GM18519 (cell line): ENCODE measurements around the gene SEMA6A.

ENCODE experiments used
- ATAC-seq: cut with Tn5 transposase; IDR thresholded peaks from one replicate; pipeline ENCODE4 v1.9.1; 2021; ENCODE audit warnings: mild to moderate bottlenecking, moderate library complexity; ENCODE audit not compliant: unreplicated experiment, low FRiP score

SEMA6A gene

DNA sequence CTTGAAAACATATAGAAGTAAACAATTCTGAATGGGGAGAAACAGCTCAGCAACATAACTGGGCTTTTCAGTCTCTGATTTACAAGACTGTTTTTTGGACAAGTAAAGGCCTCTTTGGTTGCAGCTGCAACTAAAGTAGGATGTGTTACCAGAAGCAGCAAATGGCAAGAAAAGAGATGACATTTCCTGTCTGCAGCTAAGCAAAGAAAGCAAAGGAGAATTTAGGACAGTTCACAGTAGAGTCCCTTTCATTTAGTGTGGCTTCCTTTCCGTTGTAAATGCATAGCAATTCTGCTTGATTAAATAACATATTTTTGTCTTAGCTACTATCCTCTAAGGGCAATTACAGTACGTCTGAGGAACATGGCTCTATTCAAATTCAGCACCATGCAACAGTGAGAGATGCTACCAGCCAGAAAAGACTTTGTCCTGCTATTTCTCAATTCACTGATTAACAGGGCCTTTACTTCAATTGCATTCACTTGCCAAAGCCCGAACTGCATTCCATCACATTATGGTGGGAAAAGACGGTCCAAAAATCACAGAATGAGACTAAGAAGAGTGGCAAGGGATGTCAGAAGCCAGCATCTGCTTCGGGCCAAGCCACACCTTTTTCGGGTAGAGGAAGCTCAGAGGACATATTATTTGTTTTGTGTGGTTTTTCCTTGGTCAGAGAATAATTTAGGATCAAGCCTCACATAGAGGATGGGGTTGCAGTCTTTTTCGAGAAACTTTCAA lies 107.7 kb downstream of the SEMA6A start:
- no peak for ATAC-seq

DNA sequence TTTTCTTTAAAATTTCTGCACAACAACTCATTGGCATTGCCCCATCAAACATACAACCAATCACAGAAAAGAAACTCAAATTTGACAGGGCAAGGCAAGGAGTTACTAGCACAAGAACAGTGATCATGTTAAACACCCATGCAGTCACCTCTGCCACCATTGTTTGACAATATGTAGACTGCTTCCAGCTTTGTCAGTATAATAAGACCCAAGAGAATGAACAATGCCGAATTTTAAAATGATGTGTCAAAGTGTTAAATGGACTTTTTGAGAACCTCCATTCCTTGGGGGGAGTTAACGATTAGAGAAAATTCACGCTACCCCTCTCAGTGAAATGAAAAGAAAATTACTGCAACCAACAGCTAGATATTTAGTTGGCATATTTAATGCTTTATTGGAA lies 109.2 kb downstream of the SEMA6A start:
- no peak for ATAC-seq

DNA sequence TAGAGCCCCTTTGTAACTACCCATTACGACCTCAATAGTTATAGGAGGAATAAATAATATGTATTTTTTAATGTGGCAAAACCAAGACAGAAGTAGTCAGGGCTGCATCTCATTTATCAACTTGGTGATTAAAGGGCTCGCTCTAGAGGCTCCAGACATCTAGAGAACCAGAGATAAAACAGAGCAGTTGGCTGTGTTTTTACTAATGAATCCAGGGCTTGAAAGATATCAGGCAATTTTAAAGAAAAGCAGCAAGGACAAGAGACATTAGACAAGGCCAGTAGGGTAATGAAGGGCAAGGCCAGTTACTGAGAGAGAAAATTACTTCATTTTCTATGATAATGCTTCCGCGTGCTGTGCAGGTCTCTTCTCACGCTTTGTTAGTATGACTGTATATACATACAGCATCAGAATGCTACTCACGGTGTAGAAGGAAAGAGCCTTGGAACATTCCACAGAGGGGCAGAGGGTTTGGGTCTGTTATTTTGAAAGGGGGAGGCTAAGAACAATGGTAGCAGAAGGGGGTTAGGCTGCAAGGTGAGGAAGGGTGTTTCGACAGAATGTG lies 110.4 kb downstream of the SEMA6A start:
- ATAC-seq: no peak

DNA sequence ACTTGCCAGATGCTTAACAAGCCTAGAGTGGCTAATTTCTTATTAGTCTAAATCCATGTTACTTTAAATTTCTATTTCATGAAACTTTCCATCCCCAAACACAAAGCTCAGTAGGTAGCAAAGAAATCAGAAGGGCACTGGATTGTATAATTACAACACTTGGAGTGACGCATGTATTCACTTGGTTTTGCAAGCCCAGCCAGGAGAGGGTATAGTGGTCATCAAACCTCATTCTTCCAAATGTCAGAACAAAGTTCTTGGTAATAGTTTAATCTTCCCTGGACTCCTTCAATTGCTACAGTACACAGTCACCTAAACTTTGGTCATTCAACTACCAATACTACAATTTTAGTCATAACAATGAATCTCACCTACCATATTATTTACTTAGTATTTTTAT lies 112.1 kb downstream of the SEMA6A start:
- no peak for ATAC-seq

DNA sequence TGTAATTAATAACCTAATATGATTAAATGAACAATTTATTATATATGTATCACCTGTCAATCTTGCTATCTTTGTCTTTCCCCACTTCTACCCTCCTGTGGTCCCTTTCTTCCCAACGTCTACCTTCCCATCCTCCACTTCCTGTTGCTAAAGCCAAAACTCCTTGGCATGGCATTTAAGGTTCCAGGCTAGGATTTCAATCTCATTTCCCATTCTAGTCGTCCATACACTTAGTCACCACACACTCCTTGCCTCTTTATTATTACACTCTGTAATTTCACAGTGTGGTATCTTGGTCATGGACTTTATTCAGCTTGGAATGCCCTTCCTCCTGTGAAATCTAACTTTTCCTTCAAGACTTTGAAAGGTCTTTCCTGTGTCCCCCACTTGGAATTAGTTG lies 115.3 kb downstream of the SEMA6A start:
- ATAC-seq: no peak

DNA sequence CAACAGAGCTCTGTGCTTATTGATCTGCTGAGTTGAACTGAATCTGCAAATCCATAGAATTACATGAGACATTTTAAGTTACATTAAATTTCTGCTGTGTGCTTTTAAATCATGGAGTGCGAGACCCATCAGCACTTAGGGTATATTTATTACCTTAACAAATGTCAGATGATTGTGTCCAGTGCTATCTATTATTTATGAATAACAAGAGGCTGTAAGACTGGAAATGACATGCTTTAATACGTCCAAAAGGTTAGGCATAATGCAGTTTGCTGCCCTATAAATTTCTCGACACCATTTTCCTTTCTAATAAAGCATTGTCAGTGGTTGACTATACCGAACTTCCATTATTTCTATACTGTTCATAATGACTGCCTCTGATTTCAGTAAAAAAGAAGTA lies 117.6 kb downstream of the SEMA6A start:
- no peak for ATAC-seq

DNA sequence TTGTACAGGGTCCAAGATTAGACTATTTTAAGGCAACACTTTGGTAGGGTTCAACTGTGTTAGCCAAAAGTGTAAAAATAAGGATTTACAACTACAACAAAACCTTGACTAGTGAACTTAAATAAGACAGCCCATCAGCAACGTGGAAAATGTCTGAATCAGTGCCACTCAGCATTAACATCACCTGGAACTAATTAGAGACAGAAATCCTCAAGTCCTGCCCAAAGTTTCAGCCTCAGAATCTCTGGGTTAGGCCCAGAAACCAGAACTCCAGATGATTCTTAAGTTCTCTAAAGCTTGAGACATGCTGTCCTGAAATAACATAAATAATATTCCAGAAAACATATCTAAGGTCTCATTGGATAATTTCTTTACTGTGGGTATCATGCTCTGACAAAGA lies 118.6 kb downstream of the SEMA6A start:
- no peak for ATAC-seq

DNA sequence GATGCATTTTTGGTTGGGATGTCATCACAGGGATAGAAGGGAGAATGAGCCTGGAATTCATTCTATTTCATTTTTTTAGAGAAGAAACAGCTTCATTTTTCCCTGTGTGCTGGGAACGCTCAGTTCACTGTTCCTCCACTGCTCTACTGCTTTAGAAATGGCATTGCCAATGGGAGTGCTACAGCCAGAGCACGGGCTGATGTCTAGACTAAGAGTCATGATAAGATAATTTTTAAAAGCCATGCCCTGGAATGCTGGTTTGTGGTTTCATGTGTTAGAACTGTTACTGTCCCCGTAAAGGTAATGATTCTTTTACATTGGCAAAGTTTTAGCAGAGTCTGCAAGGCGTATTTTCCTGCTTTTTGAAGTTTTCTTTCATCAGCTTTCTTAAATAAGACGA lies 119.6 kb downstream of the SEMA6A start:
- no peak for ATAC-seq

DNA sequence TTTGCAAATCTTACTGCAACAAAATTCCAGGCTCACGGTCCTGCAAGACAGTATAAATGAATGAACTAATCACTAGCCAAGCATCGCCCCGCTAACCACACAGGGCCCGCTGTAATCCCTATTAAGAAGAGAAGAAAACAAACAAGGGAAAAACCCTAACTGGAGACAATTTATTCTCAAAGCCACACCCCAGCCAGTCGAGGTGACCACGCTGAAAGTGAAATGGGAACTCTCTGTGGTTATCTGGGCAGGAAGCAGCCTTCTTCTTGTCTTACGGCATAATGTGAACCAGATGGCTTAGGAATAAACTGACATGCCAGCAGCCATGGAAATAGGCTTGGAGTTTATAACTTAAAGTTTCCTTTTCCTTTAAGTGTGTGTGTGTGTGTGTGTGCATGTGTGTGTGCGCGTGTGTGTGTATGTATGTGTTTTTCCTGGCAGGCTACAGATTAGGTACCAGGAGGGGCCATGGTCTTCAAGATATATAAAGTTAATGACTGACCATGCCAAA lies 120.2 kb downstream of the SEMA6A start:
- ATAC-seq: peak; percentile 98

DNA sequence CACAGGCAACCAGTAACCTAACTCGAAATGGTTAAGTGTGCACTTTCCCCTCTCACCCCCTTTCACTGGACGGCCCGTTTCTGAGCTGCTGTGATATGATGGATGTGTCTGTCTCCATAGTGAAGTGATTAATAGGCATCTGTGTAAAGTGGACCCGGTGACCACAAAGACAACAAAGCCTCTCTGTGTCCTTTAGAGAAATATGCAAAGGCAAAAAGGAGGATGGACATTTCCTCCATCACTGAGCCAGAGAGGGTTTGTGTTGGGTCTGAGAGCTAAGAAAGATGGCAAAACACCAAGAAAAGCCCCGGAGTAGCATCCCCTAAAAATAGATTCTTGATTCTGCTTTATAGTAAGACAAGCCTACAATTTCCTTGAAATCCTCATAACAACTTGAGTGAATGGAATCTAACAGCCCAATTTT lies 120.6 kb downstream of the SEMA6A start:
- ATAC-seq: no peak

DNA sequence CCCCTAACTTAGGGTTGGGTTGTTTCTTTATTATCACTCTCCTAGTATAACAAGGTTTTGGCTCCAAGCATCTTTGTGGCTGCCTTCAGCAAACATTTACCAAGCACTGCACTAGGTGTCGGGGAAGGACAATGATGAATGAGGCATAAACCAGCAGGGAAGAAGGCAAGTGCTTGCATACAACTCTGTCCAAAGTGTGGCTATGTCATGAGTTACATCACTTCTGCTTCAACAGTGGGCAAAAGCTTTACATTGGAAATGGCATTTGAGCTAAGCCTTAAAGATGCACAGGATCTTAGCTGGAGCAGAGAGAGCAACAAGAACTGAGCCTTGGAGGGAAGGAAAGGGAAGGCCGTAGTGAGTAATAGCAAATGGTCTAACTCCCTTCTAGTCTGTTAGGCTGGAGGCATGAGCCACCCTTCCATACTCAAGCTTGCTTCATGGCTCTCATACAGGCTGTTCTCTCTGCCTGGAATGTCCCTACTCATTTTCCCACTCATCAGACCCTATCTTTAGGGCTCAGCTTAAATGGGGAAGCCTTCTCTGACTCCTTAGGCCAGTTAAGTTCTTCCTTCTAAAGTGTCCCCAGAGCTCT lies 121.8 kb downstream of the SEMA6A start:
- no peak for ATAC-seq

DNA sequence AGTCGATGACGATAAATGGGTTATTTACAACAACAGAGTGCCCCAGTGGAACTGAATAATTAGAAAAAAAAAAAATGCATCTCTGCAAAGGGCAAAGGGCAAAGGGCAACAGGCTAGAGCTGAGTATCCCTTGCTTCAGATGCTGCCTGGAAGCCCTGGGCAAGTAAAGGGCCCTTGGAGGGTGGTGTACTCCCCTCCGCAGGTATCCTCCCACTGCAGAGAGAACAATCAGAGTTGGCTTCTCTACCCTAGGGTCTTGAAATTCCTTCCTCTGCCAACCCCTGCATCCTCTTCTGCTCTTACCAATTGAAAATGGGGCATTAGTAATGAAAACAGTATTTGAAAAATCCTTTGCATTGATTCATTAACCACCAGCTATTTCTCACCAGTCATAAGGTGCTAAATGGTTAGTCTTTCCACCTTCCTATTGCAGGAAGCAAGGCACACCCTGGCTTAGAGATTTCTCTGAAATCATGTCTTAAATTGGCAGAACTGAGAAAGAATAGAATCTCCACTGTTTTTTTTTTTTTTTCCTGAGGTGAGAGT lies 122.6 kb downstream of the SEMA6A start:
- ATAC-seq: no peak

DNA sequence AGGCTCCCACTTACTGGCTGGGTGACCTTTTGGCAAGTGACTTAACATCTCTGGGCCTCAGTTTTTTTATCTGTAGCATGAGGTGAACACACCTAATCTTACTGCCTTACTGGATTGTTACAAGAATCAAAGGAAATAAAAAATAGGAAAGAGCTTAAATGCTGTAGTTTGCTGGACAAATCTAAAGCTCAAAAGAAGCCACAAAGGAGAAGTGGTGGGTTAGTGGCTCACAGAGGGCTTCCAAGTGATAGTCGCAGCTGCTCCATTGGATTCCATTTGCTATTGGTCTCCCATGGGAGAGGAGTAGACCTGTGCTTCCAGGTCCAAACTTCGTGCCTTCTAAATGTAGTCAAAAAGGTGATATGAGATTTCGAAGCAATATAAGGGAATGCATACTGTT lies 123.6 kb downstream of the SEMA6A start:
- no peak for ATAC-seq

DNA sequence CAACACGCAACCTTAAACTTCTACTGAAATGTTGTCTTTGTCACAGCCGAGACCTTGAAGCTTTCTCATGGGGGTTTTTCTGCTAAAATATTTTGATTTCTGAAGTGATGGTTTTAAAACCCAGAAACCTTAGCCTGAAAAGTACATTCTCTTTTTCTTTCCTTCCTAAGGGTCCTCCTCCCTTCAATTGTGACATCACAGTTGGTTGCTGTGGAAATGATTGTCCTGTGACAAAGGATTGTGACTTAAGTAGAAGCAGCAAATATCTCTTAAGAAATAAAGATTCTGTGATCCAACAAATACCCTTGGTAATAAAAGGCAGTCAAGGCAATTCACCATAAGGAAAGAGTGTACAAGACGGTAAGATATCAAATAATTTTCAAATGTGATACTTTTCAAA lies 125.2 kb downstream of the SEMA6A start:
- no peak for ATAC-seq

DNA sequence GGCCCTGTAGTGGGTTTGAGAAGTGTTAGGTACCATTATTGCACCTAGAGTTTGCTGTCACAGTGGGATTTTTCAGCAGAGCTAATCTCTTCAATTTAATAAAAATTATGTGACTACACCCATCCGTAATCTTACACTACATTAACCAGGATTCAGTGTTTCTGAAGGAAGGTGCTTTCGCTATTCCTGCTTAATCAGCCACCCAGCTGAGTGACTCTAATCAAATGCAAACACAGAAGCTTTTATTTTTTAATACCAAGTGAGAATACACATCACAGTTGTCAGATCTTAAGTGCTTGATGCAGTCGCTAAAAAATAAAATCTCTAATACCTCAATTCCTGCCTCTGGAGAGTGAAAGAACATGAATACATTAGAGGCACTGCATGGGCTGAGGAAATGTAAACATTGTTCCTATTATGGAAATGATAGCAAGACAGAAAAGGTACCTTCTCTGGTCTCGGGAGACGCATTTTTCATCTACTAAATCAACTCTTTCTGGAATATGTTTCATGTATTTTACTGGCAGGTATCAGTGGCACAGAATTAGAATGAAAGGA lies 125.7 kb downstream of the SEMA6A start:
- ATAC-seq: no peak

DNA sequence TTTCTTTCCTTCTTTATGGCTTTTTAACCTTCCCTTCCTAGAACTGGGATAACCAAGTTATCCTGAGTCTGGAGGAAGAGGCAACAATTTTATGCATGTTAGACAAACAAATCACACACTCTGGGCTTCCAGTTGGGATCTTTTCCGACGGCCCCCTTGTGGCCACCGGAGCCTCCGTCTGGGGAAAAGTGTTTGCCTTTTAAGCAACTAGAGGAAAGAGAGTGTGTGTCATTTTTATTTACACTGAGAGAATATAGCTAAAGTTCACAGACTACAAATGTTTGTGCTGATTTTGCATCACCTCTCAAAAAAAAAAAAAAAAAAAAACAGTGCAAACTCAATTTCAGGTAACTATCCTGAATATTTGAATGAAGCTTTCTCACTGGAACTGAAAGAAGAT lies 126.2 kb downstream of the SEMA6A start:
- no peak for ATAC-seq

DNA sequence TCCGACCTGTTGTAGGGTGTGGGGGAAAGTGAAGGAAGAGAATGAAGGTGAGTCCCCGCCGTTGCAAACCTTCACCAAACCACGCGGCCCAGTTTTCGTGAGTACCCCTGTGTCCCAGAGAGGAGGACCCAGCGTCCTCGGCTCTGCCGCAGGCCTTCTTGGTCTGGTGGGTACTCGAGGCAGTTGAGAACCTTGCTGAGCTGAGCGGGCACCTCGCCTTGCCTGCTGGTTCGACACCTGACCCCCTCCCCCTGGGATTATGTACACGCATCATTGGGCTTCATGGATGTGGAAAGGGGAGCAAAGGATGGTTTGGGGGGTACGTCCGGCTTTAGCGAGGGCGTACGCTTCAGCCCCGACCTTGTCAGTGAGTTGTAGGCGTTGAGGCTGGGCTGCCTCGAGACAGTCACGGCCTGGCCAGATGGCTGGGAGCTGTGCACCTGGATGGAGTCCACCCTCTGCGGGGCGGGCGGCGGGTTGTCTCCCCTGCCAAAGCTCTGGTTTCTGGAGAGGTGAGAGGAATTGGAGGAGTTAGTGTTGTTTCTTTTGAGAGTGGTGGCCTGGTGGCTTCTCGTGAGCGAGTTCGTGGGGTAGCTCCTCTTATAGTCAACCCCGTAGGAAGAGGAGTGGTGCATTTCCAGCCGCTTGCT lies 128.1 kb downstream of the SEMA6A start:
- ATAC-seq: no peak

DNA sequence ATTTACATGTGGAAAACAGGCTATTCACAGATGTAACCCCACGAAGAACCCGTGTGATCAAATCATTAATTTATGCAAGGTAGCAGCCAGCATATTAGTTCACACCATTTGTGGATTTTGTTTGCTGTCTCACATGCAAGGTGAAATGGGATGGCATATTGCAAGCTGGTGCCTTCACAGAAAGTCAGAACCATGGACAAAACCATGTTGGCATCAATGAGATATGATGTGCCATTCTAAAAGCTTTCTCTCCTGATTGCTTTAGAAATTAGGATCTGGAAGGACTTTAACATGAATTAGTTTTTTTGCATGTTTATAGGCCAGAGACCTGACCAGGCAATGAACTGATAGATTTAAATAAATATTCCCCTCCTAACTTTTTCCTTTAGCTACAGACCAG lies 129.3 kb downstream of the SEMA6A start:
- no peak for ATAC-seq

DNA sequence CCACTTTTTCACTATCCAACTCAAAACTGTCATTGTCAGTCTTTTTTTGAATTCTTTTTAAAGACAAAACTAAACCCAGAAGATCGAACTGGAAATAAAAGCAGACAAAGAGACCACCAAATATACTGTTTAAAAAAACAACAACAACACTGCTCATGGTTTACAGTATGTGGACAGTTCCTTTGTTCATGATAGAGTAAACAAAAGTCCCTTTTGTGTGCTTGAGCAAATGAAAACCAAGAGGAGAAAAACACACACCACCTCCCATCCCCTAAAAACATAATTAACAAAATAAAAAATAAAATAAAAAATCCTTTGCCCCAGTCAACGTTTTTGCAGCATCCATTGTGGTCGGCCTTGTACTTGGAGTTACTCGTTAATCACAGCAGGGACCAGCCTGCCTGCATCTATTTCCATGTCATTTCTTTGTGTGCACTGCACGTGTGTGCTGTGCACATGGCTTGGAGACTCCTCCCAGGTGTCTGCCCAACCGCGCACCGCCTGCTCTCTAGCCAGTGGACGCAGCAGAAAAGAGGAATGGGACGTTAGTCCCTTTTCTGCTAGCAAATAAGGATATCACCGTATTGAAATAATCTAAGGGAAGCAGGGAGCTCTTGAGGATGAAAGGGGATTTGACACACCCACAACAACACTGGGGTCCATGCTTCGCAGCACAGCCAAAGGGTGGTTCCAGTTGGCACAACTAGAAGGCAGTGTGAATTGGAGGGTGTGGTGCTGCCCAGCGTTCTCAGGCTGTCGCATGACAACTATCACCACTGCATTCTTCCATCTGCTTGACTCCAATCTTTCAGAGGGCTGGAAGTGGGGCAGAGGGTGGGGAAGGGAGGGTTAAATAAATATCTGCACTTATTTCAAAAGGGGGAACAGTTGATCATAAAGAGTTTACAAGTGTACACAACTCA lies 130.0 kb downstream of the SEMA6A start:
- no peak for ATAC-seq
